Activated T-cell treated with anti-CD3 and anti-CD28 coated beads, Interleukin-2, amount 50 U/mL, for 24 hours (primary cell): ENCODE data around the gene LCE3A.
"Not testable (repeated sequence)": the region's sequence is repeated elsewhere in the genome, so short reads cannot be mapped to it uniquely, and the experiment has no call there.

Experiments
- DNase-seq: peaks from one replicate; pipeline ENCODE4 v3.0.0-alpha.2; 2020
- H3K27ac Mint-ChIP-seq: 2 replicates; pipeline ENCODE4 v1.8.0; 2020; ENCODE audit warnings: mild to moderate bottlenecking, mixed read lengths
- H3K27me3 Mint-ChIP-seq: 2 replicates; pipeline ENCODE4 v1.8.0; 2020; ENCODE audit warnings: mixed read lengths
- H3K36me3 Mint-ChIP-seq: 2 replicates; pipeline ENCODE4 v1.8.0; 2020; ENCODE audit warnings: low read depth, mixed read lengths
- H3K4me1 Mint-ChIP-seq: 2 replicates; pipeline ENCODE4 v1.8.0; 2020; ENCODE audit warnings: low read depth, mixed read lengths
- H3K4me3 Mint-ChIP-seq: 2 replicates; pipeline ENCODE4 v1.8.0; 2020; ENCODE audit warnings: mild to moderate bottlenecking, moderate library complexity, mixed read lengths
- H3K9me3 Mint-ChIP-seq: 2 replicates; pipeline ENCODE4 v1.8.0; 2020; ENCODE audit warnings: mixed read lengths

LCE3A gene

DNA sequence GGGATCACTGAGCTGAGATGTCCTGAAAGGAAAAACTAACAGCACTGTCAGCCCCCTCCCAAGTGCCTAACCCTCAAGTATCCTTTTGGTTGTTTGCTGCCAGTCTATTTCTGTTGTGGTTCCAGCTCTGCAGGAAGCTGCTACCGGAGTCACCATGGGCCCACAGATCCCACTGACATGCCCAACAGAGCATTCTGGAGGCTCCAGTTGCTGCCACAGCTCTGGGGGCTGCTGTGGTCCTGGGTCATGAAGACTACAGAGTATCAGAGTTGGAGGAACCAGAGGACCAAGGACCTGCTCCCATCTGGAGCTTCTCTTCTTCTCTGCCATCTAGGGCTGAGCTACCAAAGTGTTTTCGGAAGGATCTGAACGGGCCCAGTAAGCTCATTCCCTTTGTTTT lies 910 bp downstream of the LCE3A start:
- peaks cover 15% of the 10 kb centered on the region for H3K9me3 Mint-ChIP-seq
- H3K27me3 Mint-ChIP-seq = peaks cover 39% of the 10 kb centered on the region
- H3K4me3 Mint-ChIP-seq = no peak overlapping the region
- no peak for DNase-seq
- H3K36me3 Mint-ChIP-seq = no peaks in the 10 kb centered on the region
- H3K4me1 Mint-ChIP-seq = no peaks in the 10 kb centered on the region
- no peak overlapping the region for H3K27ac Mint-ChIP-seq

GRCh38 chr1:152613511-152613910 lies 9.4 kb downstream of the LCE3A start, which contains the start of gene LCE3B:
Gene LCE3B, plus strand, starts transcription at chr1:152613811. Its CDS starts 0 bp downstream, at chr1:152613811.
- Mint-ChIP-seq H3K27me3 (peaks cover 33% of the 10 kb centered on the region), H3K9me3 (peaks cover 6% of the 10 kb centered on the region), H3K27ac (no peak within 1 kb of the TSS)

DNA sequence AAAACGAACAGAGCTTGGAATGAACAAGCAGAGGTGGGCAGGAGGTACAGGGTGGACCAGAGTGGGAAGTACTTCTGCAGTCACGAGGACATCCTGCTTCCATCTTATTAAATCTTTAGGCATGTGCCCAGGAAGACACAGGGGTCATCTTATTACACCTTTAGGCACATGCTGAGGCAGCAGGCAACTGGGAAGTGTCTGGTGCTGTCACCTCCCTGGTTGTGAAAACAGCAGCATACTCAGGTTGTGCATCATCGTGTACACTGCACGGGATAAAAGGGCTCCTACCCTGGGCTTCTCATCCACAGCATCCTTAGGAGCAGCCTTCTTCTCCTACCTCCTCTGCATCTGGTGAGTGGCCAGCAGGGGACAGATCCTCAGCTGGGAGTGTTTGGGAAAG lies 23.0 kb downstream of the LCE3A start, which contains the start of gene LCE3C:
LCE3C (plus strand) TSS at position 301 of the 400 bp plus-strand sequence. CDS start 498 bp downstream, outside the sequence.
- Mint-ChIP-seq H3K36me3 (no peaks in the 10 kb centered on the region), H3K4me1 (no peaks in the 10 kb centered on the region), H3K4me3 (no peak within 1 kb of the TSS), H3K27ac (no peak within 1 kb of the TSS), H3K27me3 (peaks cover 6% of the 10 kb centered on the region), H3K9me3 (peaks cover 2% of the 10 kb centered on the region)
- DNase-seq = no peak

More at GRCh38 chr1:152613511-152613910, 9.4 kb downstream of the LCE3A start, which contains the start of gene LCE3B:
- Mint-ChIP-seq H3K36me3 (no peaks in the 10 kb centered on the region), H3K4me3 (no peak within 1 kb of the TSS), H3K4me1 (no peaks in the 10 kb centered on the region)
- no peak for DNase-seq

DNA sequence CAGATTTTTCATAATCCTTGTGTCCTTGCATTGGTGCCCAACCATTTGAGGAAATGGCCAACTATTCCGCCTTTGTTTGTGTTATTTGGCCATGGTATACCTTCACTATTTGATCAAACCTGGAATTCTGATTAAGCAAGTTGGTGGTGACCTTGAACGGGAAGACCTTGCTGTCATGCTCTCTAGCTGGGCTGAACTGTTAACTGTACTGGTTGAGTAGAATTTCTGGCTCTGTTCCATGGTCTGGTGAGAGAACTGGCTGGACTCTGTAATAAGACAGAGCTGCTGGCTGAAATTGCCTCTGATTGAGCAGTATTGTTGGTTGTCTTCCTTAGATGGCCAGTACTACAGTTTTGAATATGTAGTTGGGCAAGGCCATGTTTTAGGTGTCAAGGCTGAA lies 25.9 kb downstream of the LCE3A start:
- H3K4me1 Mint-ChIP-seq = no peaks in the 10 kb centered on the region
- peaks cover 2% of the 10 kb centered on the region for H3K9me3 Mint-ChIP-seq
- no peak overlapping the region for H3K4me3 Mint-ChIP-seq
- no peaks in the 10 kb centered on the region for H3K36me3 Mint-ChIP-seq
- DNase-seq = no peak
- no peak overlapping the region for H3K27ac Mint-ChIP-seq
- H3K27me3 Mint-ChIP-seq = peaks cover 6% of the 10 kb centered on the region

DNA sequence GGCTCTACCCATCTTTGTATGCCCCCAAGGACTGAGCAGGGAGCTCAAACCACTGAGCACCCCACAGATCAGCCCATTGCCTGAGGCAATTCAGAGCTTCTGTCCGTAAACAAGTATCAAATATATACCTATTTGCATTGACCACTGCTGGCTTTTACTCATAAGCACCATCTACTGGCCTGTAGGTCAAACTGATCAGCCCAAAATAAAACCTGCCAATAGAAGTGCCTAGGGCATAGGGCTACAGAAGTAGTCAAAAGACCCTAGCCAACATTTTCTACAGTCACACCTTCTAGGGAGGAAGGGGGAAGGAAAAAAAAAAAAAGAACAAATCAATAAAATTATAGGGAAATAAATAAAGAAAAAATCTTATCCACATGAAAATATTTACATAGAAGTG lies 37.3 kb downstream of the LCE3A start:
- peaks cover 2% of the 10 kb centered on the region for H3K9me3 Mint-ChIP-seq
- peaks cover 8% of the 10 kb centered on the region for H3K27me3 Mint-ChIP-seq
- H3K4me3 Mint-ChIP-seq = no peak overlapping the region
- no peak for DNase-seq
- H3K4me1 Mint-ChIP-seq = no peaks in the 10 kb centered on the region
- no peak overlapping the region for H3K27ac Mint-ChIP-seq
- H3K36me3 Mint-ChIP-seq = no peaks in the 10 kb centered on the region

- Mint-ChIP-seq H3K4me1 (no peaks in the 10 kb centered on the region), H3K4me3 (no peak overlapping the region), H3K27ac (no peak overlapping the region)
Measured at GRCh38 chr1:152582647-152583046, 40.3 kb downstream of the LCE3A start.

DNA sequence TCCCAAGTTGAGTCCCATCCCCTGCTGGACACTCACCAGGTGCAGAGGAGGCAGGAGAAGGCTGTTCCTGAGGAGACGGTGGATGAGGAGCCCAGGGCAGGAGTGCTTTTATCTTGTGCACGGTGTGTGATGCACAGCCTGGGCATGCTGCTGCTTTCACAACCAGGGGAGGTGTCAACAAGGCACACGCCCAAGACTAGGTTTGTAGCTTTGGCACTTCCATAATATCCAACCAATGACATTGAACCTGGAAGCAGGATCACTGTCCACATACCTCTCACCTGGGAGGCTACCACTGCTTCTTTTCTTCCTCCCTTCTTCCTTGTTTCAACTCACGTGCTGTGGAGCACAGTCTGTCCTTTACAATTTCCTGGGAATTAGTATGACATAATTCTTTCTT lies 42.5 kb downstream of the LCE3A start, which contains the start of gene LCE3D:
LCE3D (minus strand) TSS at position 84 of the 400 bp plus-strand sequence. CDS start 580 bp downstream, outside the sequence.
- Mint-ChIP-seq H3K4me3 (no peak within 1 kb of the TSS), H3K4me1 (peaks cover 5% of the 10 kb centered on the region), H3K27me3 (peaks cover 41% of the 10 kb centered on the region), H3K36me3 (no peaks in the 10 kb centered on the region), H3K27ac (no peak within 1 kb of the TSS), H3K9me3 (no peaks in the 10 kb centered on the region)
- DNase-seq = no peak

More at GRCh38 chr1:152582647-152583046, 40.3 kb downstream of the LCE3A start:
- peaks cover 26% of the 10 kb centered on the region for H3K27me3 Mint-ChIP-seq
- H3K9me3 Mint-ChIP-seq = peaks cover 2% of the 10 kb centered on the region
- DNase-seq = no peak
- no peaks in the 10 kb centered on the region for H3K36me3 Mint-ChIP-seq

GRCh38 chr1:152579526-152579925 lies 43.4 kb downstream of the LCE3A start:
- H3K4me1 Mint-ChIP-seq, DNase-seq, H3K9me3 Mint-ChIP-seq, H3K27ac Mint-ChIP-seq, H3K36me3 Mint-ChIP-seq, H3K4me3 Mint-ChIP-seq: not testable (repeated sequence)
- peaks cover 49% of the 10 kb centered on the region for H3K27me3 Mint-ChIP-seq

GRCh38 chr1:152577168-152577567 lies 45.7 kb downstream of the LCE3A start:
- no peaks in the 10 kb centered on the region for H3K9me3 Mint-ChIP-seq
- H3K4me3 Mint-ChIP-seq = no peak overlapping the region
- H3K4me1 Mint-ChIP-seq = peaks cover 5% of the 10 kb centered on the region
- no peak for DNase-seq
- no peak overlapping the region for H3K27ac Mint-ChIP-seq
- H3K27me3 Mint-ChIP-seq = peaks cover 69% of the 10 kb centered on the region
- H3K36me3 Mint-ChIP-seq = no peaks in the 10 kb centered on the region
